Left ventricle myocardium inferior (tissue), 1 donor: ENCODE results near the gene PI4K2B. TPM values are rescaled to one million over a fixed set of nuclear protein-coding genes. Genes with fewer than 3 reads are reported as not detected.

Experiments used
- DNase-seq: peaks from one replicate; pipeline ENCODE4 v3.0.0-alpha.2; 2020
- H3K27ac ChIP-seq: fragments of 200-600 bp; replicated peaks from 2 replicates; pipeline ENCODE4 v1.8.0; 2021
- H3K27me3 ChIP-seq: fragments of 200-600 bp; 2 replicates; pipeline ENCODE4 v1.8.0; 2021; ENCODE audit warnings: low read depth
- H3K36me3 ChIP-seq: fragments of 200-600 bp; 2 replicates; pipeline ENCODE4 v1.8.0; 2021
- H3K4me1 ChIP-seq: fragments of 200-600 bp; 2 replicates; pipeline ENCODE4 v1.8.0; 2021
- H3K4me3 ChIP-seq: fragments of 200-600 bp; 2 replicates; pipeline ENCODE4 v1.8.0; 2021; ENCODE audit warnings: mild to moderate bottlenecking, moderate library complexity
- H3K9me3 ChIP-seq: fragments of 200-600 bp; replicated peaks from 2 replicates; pipeline ENCODE4 v1.8.0; 2021
- intact Hi-C: fragments of 100-400 bp; cut with micrococcal nuclease; formaldehyde crosslinking; loops from one replicate; pipeline ENCODE4 v1.11.0; 2022
- total RNA-seq: library from RNA; stranded (reverse); fragmentation: NEBNext Ultra II Directional; extraction: Animal tissue kit (Norgen Biotek cat#: 25700); gene quantifications from one replicate; pipeline ENCODE4 v1.2.1, GENCODE V29; 2021
- TF ChIP-seq, protein P1 (sequence below): fragments of 200-600 bp; IDR thresholded peaks from 2 replicates; pipeline ENCODE4 v1.8.0; 2021; ENCODE audit warnings: antibody characterized with exemption, mild to moderate bottlenecking, borderline replicate concordance
- donor health status: DM: no; HTN: yes; CAD: no; lungs with severe emphysema.

Gene PI4K2B
- total RNA-seq, 1 donor from 2014 or later = 2.3 TPM

DNA sequence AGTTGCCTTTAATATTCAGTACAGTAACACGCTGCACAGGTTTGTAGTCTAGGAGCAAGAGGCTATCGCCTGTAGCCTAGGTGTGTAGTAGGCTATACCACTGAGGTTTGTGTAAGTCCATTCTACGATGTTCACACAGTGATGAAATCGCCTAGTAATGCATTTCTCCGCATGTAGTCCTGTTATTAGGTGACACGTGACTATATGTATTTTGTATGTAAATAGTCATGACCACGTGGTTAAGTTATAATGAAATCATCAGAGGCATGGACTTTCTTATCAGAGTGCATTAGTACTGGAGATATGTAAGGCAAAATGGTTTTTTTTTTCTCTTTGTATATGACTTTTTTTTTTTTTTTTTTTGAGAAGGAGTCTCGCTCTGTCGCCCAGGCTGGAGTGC is 68.8 kb downstream of the PI4K2B start:
- H3K27me3 ChIP-seq = peaks cover 24% of the 10 kb centered on the region
- no peaks in the 10 kb centered on the region for H3K36me3 ChIP-seq
- no peaks in the 10 kb centered on the region for H3K9me3 ChIP-seq
- no peak for DNase-seq
- no peak overlapping the region for H3K4me3 ChIP-seq
- intact Hi-C loops = no loop called here
- H3K4me1 ChIP-seq = no peaks in the 10 kb centered on the region
- no peak overlapping the region for H3K27ac ChIP-seq
- TF ChIP-seq, protein P1, sequence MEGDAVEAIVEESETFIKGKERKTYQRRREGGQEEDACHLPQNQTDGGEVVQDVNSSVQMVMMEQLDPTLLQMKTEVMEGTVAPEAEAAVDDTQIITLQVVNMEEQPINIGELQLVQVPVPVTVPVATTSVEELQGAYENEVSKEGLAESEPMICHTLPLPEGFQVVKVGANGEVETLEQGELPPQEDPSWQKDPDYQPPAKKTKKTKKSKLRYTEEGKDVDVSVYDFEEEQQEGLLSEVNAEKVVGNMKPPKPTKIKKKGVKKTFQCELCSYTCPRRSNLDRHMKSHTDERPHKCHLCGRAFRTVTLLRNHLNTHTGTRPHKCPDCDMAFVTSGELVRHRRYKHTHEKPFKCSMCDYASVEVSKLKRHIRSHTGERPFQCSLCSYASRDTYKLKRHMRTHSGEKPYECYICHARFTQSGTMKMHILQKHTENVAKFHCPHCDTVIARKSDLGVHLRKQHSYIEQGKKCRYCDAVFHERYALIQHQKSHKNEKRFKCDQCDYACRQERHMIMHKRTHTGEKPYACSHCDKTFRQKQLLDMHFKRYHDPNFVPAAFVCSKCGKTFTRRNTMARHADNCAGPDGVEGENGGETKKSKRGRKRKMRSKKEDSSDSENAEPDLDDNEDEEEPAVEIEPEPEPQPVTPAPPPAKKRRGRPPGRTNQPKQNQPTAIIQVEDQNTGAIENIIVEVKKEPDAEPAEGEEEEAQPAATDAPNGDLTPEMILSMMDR = no peak

DNA sequence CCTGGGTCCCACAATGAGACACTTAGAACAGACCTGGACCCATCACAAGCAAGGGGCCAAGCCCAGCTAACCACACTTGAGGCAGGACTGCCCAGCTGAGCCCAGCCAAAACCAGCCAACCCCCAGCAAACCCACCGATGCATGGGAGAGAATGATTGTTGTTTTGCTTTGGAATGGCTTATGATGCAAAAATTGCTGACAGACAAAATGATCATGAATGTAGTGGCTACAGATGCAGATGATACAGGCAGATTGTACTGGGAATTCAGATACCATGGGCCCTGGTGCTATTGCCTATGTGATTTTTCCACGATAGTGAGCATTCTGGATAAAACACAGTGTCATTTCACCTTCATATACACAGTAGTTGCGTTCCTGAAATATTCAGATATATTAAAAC is 69.7 kb downstream of the PI4K2B start:
- no peak overlapping the region for H3K27ac ChIP-seq
- no peaks in the 10 kb centered on the region for H3K9me3 ChIP-seq
- TF ChIP-seq, protein P1 = no peak
- DNase-seq = no peak
- intact Hi-C loops = no loop called here
- H3K4me1 ChIP-seq = no peaks in the 10 kb centered on the region
- no peak overlapping the region for H3K4me3 ChIP-seq
- no peaks in the 10 kb centered on the region for H3K36me3 ChIP-seq
- peaks cover 21% of the 10 kb centered on the region for H3K27me3 ChIP-seq

DNA sequence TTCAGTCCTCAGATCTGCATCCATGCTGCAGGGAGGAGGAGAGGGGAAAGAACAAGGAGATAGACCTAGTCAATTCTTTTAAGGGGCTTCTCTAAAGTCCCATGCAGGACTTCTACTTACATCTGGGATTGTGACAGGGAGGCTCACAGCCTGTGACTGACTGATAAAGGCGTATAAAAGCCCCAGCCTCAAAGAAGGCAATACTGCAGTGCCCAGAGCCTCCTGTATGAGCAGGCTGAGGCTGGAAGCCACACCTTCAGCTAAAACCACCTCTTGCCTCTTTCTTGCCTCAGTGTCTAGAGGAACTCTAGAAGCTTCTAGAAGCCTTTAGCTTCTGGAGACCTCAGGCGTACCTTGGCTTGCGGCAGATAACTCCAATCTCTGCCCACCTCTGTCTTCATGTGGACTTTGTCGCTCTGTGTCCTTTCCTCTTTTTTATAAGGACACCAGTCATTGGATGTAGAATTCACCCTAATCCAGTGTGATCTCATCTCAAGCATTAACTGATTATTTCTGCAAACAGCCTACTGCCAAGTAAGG is 72.8 kb downstream of the PI4K2B start:
- Histone ChIP-seq H3K9me3 (no peaks in the 10 kb centered on the region), H3K36me3 (no peaks in the 10 kb centered on the region), H3K4me3 (no peak overlapping the region), H3K27ac (no peak overlapping the region), H3K27me3 (peaks cover 2% of the 10 kb centered on the region), H3K4me1 (no peaks in the 10 kb centered on the region)
- TF ChIP-seq, protein P1 = no peak
- intact Hi-C loops = no loop called here
- DNase-seq = no peak

DNA sequence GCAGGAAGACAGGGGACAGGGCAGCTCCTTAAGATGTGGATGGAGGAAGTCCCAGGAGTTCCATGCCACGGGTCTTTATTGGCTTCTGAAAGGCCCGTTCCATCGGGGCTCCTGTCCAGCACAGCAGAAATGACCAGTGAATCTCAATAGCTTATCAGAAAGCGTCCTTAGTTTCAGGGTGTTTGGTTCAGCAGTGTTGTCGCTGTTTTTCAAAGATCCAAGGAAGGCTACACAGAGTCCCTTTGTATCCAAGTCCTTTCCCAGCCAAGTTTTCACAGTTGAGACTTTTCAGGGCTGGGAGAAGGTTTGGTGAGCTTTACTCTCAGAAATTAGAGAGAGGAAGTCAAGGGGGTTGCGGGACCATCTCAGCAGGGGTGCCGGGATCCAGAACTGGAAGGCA is 73.8 kb downstream of the PI4K2B start:
- no peaks in the 10 kb centered on the region for H3K27me3 ChIP-seq
- no peak for DNase-seq
- no peaks in the 10 kb centered on the region for H3K9me3 ChIP-seq
- H3K36me3 ChIP-seq = no peaks in the 10 kb centered on the region
- no peaks in the 10 kb centered on the region for H3K4me1 ChIP-seq
- intact Hi-C loops = no loop called here
- no peak overlapping the region for H3K27ac ChIP-seq
- no peak overlapping the region for H3K4me3 ChIP-seq
- TF ChIP-seq, protein P1 = no peak

DNA sequence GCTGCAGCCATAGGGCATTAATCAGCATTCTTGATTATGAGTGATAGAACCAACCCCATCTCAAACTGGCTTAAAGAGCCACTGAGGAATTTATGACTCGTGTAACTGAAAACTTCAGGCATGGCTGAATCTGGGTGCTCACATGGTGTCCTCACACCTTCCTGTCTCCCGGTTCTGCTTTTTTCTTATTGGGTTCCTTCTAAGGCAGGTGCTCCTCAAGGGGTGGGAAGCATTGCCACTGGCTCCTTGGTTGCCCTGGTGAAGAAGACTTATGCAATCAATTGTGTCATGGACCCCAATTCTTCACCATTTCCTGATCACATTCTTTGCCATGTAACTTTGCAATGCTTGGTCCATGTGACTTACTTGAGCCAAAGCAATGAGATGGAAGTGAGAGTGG is 74.5 kb downstream of the PI4K2B start:
- intact Hi-C loops = no loop called here
- H3K4me1 ChIP-seq = peaks cover 7% of the 10 kb centered on the region
- no peak overlapping the region for H3K27ac ChIP-seq
- no peak for DNase-seq
- no peaks in the 10 kb centered on the region for H3K36me3 ChIP-seq
- TF ChIP-seq, protein P1 = no peak
- no peaks in the 10 kb centered on the region for H3K9me3 ChIP-seq
- no peak overlapping the region for H3K4me3 ChIP-seq
- H3K27me3 ChIP-seq = no peaks in the 10 kb centered on the region

DNA sequence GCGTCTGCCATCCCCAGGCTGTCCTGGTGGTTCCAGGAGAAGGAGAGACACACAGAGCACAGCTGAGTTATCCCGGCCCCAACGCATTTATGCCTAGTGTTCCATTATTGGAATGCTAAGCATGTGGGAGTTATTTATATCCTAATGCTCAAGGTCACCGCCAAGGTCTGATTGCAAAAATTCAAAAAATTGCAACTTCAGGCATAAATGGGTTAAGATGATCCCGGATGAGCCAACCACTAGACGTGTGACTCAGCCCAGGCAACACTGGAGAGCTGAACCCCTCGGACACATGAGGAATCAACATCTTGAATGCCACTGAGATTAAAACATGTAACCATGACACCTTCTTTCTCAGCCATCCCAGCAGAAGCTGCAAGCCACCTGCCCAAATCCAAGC is 74.9 kb downstream of the PI4K2B start:
- Histone ChIP-seq H3K9me3 (no peaks in the 10 kb centered on the region), H3K4me1 (peaks cover 11% of the 10 kb centered on the region), H3K27ac (no peak overlapping the region), H3K4me3 (no peak overlapping the region), H3K36me3 (no peaks in the 10 kb centered on the region), H3K27me3 (no peaks in the 10 kb centered on the region)
- intact Hi-C loops = no loop called here
- TF ChIP-seq, protein P1 = no peak
- no peak for DNase-seq
